Stimulated activated CD4-positive, alpha-beta T cell treated with anti-CD3 and anti-CD28 coated beads, Interleukin-4, amount 100 ng/mL, for 1 hour (primary cell): Measurements from ENCODE around the gene SEPTIN1.

ENCODE experiments used
- DNase-seq: peaks from one replicate; pipeline ENCODE4 v3.0.0-alpha.2; 2020

SEPTIN1 gene

DNA sequence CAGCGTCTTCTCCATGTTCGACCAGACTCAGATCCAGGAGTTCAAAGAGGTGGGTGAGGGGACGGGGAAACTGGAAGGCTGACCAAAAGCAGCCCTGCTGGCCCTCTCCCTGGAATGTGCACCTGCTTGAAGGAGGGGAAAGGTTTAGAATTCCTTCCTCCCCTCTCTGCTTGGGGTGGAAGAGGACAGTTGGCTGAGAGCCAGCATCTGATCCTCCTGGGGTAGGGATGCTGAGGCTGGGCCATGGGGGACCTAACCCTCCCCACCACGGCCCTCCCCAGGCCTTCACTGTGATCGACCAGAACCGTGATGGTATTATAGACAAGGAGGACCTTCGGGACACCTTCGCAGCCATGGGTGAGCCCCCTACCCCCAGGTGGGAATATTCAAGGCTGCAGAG is 6.5 kb downstream of the SEPTIN1 start:
- DNase-seq = no peak

DNA sequence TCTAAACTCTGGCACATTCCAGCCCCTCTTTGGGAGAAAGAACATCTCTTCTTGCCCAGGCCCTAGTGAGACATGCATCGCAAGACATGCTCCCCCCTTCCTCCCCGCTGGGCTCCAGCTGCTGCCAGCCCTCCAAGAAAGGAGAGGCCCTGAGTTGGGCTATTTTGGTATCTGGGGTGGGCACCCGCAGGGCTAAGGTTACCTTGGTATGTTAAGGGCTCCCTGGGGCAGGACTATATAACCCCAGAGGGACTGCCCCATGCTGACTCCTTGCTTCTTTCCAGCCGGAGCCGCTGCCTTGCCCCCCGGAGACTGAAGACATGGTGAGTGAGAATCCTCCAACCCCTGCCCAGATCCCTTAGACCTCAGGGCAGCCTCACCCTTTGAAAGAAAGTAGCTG is 7.8 kb downstream of the SEPTIN1 start, which contains the start of gene MYL11:
Gene MYL11, plus strand, starts transcription at position 265 of the 400 bp plus-strand sequence. Its CDS starts 56 bp downstream, at position 321.
- DNase-seq = no peak

DNA sequence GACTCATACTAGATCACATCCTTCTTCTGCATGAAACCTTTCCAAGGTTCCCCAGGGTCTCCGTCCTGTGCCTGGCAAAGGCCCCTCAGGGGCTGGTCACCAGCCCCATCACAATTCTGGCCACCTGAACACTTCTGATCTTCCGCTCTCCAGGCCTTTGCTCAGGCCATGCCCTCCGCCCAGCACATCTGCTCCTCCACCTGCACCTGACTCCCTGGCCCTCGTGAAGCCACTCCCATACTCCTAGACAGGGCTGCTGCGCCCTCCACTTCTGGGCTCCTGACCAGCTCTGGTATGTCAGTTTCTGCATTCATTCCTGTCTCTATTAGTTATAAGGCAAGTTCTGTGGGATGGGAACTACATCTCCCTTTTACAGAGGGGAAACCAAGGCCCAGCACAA is 9.6 kb downstream of the SEPTIN1 start:
- DNase-seq = no peak

DNA sequence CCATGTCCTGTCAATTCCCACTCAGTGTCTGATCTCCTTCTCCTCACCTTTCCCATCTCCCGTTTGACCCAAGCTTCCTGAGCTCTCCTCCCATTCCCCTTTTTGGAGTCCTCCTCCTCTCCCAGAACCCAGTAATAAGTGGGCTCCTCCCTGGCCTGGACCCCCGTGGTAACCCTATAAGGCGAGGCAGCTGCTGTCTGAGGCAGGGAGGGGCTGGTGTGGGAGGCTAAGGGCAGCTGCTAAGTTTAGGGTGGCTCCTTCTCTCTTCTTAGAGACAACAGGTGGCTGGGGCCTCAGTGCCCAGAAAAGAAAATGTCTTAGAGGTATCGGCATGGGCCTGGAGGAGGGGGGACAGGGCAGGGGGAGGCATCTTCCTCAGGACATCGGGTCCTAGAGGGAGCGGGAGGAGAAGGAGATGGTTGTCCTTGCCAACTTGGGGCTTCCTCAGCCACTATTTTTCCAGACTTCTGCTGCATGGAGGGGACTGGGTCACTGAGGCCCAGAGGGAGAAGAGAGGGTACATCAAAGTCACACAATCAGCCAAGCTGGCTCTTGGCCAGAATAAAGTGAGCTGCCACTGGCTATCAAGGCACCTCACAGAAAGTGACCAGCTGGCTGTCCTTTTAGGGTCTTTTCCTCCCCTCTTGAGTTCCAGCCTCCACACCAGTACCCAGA is 10.2 kb downstream of the SEPTIN1 start:
- DNase-seq = no peak

DNA sequence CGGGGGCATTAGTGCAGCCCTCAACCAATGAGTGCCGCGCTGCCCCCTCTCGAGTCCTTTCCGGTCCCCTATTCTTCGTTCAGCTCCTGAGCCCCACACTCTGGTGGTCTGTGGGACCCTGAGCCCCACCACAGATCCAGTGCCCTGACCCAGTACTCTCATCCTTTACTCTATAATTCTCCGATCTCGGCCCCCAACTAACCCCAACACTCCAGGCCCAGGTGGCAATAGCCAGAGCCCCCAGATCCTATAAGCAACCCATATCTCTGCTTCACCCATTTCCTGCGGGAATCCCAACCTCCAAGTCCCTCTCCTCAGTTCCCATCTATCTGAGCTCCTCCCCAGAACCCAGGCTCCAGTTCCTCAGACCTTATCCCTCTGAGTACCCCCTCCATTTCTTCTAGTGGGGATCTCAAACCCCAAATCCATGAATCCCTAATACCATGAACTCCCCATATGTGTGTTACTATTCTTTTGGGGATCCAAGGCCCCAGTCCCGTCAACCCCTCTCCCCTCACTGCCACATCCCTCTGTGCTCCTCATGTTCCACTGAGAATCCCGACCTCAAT is 11.0 kb downstream of the SEPTIN1 start:
- DNase-seq = no peak

DNA sequence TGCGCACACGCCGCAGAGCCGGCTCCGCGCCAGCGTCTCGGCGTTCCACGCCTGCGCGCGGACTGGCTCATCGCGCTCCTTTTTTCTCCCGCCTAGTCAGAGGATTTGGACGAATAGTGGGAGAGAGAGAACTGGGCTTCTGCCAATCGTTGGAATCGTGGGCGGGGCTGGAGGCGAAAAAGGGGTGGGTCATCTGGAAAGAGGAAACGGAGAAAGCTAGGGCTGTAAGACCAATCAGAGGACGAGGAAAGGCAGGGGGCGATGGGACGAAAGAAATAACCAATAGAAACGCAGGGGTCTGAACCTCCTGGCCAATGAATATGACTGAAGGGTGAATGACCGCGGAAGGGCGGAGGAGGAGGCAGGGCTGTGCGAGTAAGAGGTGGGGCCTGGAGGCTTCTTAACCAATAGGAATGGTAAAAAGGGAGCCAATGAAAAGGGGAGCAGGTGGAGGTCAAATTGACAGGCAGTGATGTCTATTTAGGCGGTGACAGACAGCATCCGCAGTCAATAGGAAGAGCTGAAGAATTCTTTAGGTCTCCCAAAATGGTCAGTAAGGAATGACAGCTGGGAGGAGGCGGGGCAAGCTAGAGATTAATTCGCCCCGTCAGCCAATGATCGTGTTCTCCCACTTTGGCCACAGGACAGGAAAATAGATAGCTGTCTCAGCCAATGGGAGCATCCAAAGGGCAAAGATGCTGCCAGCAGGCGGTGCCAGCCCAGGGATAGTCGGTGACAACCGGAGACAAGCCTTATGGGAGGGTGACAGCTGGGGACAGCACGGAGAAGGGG is 11.7 kb downstream of the SEPTIN1 start, which contains the start of gene TBC1D10B:
Gene TBC1D10B, minus strand, starts transcription at position 39 of the 792 bp plus-strand sequence. CDS start 311 bp downstream, outside the sequence.
- peak; percentile 96 for DNase-seq

DNA sequence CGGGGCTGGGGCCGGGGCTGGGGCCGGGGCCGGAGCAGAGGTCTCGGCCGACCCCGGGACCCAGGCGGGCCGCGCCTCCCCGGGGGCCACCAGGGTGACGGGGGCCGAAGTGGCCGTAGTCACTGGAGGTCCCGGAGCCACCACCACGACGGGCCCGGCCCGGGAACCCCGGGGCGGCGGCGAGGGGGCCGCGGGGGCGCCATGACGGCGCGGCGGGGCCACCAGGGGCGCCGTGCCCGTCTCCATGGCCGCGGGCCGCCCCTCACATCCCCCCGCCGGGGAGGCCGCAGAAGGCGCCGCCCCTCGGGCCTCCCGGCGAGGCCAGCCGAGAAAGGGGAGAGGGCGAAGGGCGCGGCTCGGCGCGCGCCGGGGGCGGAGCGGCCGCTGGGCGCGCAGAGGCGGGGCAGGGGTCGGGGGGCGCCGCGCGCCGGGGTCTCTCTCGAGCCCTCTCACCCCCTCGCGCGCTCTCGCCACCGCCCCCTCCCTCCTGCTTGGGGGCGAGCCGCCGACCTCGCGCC is 12.4 kb downstream of the SEPTIN1 start:
- DNase-seq = no peak

DNA sequence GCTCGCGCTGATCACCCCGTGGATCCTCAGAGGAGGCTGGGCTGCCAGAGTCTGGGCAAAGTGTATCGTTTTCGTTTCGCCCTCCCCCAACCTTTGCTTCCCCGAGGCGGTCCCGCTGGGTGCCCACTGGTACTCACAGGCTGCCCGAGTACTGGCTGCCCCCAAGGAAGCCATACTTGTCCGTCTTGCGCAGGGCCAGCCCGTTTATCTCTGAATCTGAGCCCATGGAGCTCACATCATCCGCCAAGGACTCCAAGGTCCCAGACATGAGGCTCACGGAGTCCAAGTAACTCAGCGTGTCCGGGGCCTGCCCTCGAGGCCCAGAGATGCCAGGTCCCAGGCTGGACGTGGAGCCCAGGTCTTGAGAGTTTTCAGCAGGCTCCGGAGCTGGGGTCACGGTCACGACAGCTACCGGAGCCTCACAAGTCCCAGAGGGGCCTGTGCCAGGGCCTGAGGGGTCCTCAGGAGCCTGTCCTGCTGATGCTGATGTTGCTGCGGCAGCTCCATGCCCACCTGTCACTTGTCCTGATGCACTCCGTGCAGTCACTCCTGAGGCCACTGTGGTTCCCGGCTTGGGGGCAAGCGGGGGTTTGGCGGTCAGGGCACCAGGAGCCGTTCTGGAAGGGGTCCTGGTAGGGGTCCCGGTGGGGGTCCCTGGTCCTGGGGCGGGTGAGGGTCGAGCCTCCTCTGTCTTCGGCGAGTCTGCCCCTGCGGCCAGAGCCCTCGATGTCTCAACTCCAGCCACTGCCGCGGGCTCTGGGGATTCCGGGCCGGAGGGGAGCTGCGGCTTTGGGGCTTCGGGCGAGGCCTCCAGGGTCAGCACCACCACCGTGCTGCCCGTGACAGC is 13.0 kb downstream of the SEPTIN1 start:
- no peak for DNase-seq

DNA sequence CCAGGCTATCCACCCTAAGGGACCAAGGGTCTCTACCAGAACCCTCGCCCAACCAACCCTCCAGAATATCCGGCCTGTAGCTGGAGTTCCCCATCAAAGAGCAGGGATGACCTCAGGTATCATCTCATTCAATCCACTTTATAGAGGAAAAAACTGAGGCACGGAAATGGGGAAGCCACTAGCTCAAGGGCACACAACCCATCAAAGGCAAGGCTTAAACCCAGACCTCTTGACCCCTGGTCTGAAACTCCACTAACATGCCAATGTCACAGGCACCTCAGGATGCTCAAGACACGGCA is 13.6 kb downstream of the SEPTIN1 start:
- DNase-seq = no peak

DNA sequence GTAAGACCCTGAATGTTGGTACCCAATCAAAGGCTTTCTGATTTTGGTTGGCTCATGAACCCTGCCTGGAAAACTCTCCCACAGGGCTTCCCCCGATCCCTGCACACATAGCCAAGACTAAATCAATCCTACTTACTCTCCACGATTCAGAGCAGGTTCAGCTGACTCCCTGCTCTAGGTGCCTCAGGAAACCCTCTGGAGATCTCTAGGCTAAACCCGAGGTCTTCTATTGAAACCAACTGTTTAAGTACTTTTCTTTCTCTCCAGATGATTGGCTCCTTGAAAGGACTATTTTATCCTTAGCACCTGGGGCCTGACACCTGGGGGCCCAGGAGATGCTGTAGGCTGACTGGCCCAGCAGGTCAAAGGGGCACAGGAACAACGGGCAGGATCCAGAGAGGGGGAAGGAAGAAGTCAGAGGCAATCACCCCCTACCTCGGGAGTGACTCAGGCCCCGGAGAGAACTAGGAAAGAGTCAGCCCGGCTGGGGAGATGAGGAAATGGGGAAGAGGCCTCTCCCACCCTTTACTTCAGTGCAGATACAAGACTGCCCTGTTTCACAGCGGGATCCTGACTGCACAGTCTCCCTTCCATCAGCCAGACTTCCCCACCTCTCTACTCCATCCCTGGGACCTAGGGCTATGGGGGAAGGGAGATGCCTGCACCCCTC is 14.1 kb downstream of the SEPTIN1 start:
- DNase-seq = no peak

DNA sequence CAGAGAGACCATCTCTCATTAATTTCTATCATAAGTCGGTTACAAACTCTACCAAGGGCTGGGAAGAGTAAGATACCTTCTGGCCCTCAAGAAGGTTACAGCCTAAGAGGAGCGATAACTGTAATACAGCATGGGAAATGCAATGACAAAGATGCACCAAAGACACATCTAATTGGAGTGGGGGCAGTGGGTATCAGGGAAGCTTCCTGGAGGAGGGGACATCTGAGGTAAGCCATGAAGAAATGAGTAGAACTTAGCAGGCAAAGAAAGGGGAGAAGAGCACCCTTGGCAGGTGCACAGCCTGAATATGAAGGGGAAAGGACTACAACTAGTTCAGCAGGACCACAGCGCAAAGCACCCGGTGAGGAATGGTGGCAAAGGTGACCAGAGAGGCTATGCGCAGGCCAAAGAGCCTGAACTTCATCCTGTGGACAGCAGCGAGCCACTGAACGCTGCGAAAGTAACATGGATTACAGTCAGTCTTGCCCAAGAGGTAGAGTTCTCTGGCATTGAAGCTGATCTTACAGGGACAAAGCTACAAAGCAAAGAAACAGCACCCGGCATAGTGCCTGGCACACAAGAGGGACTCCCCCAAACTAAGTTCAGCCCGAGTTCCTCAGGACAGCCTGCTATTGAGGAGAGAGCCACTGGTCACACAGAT is 14.9 kb downstream of the SEPTIN1 start:
- DNase-seq = no peak

DNA sequence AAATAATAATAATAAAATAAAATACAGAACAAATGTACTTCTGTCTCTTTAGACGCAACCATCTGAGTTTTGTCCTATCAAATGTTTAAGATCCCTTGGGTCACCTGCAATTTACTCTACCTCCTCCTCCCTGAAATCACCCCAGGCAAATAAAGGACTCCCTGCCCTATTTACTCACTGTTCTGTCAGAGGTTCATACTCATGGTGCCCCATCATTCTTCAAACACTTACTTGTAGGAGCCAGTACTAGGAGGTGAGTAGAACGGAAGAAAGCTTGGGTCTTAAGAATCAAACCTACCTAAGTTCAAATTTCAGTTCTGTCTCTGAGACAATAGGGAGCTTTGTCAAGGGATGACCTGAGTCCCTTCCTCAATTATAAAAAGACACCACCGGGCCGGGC is 15.8 kb downstream of the SEPTIN1 start:
- DNase-seq = no peak

DNA sequence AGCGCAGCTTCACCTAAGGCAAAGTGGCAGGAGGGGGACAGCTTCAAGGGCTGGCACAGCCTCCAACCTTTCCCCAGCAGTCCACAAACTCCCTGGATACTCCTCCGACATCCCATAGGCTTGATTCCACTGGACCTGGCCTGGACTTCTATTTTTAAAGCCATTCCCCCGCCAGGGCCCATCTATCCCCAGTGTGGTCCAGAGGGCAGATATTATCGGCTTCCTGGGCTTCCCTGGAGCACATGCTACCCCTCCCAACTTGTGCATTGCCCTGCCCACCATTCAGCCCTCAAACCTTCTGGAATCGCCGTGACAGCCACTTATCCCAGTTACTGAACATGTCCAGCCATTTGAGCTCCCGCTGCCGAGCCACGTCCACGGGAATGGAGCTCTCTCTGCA is 17.2 kb downstream of the SEPTIN1 start:
- DNase-seq = no peak

DNA sequence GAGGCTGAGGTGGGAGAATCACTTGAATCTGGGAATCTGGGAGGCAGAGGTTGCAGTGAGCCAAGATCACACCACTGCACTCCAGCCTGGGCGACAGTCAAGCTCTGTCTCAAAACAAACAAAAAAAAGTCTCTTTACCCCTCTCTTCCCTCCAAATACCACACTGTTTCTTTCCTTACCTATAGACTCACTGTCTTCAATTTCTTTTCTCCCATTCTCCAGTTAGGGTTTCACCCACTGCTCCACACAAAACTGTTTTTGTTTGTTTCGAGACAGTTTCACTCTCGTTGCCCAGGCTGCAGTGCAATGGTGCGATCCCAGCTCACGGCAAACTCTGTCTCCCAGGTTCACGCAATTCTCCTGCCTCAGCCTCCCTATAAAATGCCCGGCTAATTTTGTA is 21.2 kb downstream of the SEPTIN1 start:
- DNase-seq = no peak

DNA sequence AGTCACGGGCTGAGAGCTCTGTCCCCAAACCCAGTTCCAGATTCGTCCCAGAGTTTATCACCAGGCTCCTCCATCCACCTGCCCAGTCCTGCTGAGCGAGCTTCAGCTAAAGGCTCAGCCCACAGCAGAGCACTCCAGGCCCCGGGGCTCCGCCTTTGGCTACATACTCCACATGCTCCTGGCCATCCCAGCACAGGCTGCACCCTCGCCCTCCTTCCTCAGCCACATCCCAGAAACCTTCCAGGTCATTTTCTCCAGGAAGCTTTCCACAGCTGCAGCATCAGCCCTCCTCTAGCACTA is 22.5 kb downstream of the SEPTIN1 start:
- no peak for DNase-seq

DNA sequence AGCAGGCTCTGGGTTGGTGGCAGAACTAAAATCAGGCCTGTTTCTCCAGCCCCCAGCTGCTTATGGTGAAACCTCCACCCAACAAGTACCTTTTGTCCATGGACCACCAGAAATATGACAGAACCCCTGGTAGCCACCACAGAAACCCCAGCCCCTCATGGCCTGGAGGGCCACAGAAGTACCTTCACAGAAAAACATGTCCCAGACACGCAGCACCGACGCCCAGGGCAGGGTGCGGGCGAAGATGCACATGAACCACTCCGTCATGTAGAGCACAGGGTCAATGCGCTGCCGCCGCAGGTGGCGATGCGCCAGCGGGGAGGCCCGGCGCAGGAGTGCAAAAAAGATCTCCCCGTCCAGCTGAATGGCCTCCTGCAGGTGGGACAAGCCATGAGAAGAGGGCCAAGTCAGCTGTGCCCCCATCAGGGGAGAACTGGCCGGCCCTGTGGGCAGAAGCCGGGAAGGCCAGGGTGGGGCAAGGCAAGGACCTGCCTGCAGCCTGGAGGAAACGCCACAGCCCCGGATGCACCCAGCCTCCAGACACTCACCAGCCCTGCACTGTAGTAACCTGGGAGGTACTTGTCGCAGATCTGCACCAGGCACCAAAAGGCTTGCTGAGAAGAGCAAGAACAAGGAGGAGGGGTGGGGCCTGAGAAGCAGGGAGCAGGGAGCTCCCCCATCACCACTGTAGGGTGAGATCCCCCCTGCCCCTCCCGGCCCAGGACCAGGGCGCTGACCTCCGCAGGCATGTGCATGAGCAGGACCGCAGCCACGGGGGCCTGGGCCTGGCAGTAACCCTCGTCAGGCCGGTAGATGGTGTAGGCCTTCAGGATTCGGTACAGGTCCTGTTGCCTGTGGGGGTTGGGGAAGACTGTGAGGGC is 23.1 kb downstream of the SEPTIN1 start:
- no peak for DNase-seq

DNA sequence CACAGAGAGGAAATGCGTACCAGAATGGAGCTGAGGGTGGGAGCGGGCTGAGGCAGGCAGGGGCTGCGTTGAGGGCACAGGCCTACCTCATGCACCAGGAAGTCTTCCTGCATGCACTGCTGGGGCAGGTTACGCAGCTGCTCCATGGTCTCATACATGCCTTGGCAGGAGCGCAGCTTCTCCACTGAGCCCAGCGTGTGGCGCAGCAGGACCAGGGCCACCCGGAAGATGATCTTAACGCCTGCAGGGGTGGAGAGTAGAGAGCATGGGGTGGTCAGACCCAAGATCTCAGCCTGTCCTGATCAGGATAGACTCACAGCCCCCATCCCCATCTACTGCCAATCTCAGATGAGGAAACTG is 23.8 kb downstream of the SEPTIN1 start:
- no peak for DNase-seq

DNA sequence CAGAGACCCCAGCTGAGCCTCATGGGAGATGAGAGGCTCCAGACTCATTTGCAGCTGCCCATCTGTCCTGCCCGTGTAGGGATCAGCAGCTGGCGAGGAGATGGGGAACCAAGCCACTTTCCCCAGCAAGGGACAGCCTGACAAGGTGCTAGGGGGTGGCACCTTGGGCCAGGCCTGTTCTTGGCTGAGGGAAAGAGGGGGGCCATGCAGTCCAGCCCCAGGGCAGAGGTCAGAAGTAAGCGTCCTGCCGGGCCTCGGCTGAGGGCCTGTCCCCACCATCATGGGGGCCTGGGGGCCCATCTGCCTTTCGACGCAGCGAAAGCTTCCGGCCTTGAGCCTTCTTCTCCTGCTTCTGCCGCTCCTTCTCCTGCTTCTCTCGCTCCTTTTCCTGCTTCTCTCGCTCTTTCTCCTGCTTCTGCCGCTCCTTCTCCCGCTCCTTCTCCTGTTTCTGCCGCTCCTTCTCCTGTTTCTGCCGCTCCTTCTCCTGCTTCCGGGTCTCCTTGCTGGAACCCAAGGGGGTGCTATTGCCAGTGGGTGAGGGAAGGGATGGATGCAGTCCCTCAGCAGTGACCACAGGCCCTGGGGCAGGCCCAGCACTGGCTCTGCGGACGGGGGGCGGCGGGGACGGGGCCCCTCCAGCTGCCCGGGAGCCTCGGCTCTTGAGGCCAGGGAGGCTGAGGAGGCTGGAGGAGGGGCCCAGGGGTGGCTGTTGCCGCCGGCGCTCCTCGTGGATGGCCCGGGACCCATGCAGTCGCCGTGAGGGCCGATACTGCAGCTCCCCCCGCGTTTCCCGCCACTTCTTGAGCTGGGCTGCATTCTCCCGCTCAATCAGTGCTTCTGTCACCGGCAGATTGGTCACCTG is 24.4 kb downstream of the SEPTIN1 start:
- no peak for DNase-seq

DNA sequence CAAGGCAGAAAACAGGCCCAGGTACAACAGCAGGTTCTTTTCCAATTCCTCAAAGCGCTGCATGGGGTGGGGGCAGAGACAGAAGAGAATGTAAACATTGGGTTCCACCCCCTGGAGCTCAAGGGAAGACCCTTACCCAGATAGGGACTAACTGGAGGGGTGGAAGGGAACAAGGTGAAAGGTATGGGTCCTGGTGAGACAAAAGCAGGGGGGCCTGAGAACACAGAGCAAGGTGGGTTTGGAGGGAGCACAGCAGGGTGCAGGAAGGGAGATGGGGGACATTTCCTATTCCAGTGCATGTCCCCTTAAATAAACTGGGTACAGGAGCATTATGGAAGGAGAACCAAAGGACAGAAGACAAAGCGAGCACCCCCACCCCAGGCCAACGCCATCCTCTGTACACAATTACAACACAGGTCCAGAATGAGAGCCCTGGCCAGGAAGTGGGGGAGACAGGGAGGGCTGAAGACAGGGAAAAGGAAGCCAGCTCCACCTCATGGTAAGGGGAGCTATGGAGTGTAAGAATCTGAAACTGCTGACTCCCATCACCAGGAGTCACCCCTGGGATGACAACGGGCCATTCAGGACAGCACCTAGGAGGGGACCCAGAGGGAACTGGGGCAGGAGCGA is 25.2 kb downstream of the SEPTIN1 start:
- DNase-seq = no peak
